ENCODE data around the gene PRKG1.

DNA sequence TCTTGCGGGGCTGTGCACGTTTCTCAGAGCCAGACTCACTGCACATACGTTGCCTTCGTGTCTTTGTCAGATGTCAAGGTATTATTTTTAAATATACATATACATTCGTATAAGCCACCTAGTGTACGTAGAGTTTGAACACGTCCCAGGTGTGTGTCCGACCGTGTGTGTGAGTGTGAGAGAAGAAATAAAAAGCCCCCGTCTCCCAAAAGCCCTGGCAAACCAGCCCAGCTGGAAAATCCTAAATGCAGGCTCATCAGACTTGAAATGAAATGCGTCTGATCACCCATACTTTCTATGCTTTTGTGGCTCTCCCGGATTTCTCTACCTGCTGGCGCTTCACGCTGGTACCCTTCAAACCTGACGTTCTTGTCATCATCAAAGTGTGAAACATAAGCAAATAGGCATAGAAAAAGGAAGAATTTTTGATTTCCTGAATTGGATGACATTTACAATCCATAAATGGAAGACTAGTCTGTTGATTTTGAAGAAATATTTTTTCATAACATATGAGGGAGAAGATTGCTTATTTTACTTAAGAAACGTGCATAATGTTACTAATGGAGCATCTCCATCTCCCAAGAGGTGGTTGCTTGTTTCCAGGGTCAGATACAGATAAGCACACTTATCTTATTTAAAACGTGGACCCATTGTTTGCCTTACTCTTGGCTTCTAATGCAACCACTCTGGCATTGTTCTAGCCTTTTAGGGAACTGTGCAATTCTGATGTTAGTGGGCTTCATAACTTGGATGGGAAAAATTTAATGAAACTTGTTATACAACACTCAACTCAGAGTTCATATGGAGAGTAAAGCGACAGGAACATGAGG is 971 bp downstream of the PRKG1 start:
- no peak for TF ChIP-seq POLR2A (IDR thresholded peaks at IDR 0.05)
- TF ChIP-seq, protein P1, sequence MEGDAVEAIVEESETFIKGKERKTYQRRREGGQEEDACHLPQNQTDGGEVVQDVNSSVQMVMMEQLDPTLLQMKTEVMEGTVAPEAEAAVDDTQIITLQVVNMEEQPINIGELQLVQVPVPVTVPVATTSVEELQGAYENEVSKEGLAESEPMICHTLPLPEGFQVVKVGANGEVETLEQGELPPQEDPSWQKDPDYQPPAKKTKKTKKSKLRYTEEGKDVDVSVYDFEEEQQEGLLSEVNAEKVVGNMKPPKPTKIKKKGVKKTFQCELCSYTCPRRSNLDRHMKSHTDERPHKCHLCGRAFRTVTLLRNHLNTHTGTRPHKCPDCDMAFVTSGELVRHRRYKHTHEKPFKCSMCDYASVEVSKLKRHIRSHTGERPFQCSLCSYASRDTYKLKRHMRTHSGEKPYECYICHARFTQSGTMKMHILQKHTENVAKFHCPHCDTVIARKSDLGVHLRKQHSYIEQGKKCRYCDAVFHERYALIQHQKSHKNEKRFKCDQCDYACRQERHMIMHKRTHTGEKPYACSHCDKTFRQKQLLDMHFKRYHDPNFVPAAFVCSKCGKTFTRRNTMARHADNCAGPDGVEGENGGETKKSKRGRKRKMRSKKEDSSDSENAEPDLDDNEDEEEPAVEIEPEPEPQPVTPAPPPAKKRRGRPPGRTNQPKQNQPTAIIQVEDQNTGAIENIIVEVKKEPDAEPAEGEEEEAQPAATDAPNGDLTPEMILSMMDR (IDR thresholded peaks at IDR 0.05) = no peak

Data from Peyer's patch (tissue), 4 donors.